GM23338 (cell line): Measurements from ENCODE around the gene FGF21. TPM values are rescaled to one million over a fixed set of nuclear protein-coding genes. Genes with fewer than 3 reads are reported as not detected.
"Not testable (repeated sequence)": the region's sequence is repeated elsewhere in the genome, so short reads cannot be mapped to it uniquely, and the experiment has no call there.

Source experiments
- ATAC-seq: fragments of 200-7000 bp; cut with Tn5 transposase; 3 replicates; pipeline ENCODE4 v1.9.1; 2020
- DNase-seq: peaks from one replicate; pipeline ENCODE4 v3.0.0-alpha.2; 2015; ENCODE audit warnings: low spot score
- H2AFZ ChIP-seq: fragments of 200-600 bp; sonication (generic); 2 replicates; pipeline ENCODE4 v1.8.0; 2016; ENCODE audit warnings: antibody characterized with exemption, mild to moderate bottlenecking, moderate library complexity
- H3F3A ChIP-seq: fragments of 200-600 bp; sonication (generic); replicated peaks from 2 replicates; pipeline ENCODE4 v1.8.0; 2017; ENCODE audit warnings: antibody characterized with exemption, mixed run types, low read depth
- H3K27ac ChIP-seq: fragments of 200-600 bp; sonication (generic); 2 replicates; pipeline ENCODE4 v1.6.1; 2016; ENCODE audit warnings: low read depth
- H3K27me3 ChIP-seq: fragments of 200-600 bp; sonication (generic); 2 replicates; pipeline ENCODE4 v1.8.0; 2016; ENCODE audit warnings: mild to moderate bottlenecking, mixed run types, moderate library complexity; ENCODE audit not compliant: insufficient read depth
- H3K36me3 ChIP-seq: fragments of 200-600 bp; sonication (generic); 2 replicates; pipeline ENCODE4 v1.8.0; 2016; ENCODE audit warnings: mild to moderate bottlenecking; ENCODE audit not compliant: insufficient read depth
- H3K4me1 ChIP-seq: fragments of 200-600 bp; sonication (generic); 2 replicates; pipeline ENCODE4 v1.8.0; 2016; ENCODE audit warnings: mild to moderate bottlenecking, moderate library complexity; ENCODE audit not compliant: insufficient read depth
- H3K4me2 ChIP-seq: fragments of 200-600 bp; sonication (generic); 2 replicates; pipeline ENCODE4 v1.7.1; 2017; ENCODE audit warnings: mixed run types
- H3K4me3 ChIP-seq: fragments of 200-600 bp; sonication (generic); 2 replicates; pipeline ENCODE4 v1.6.1; 2016; ENCODE audit warnings: mixed run types
- H3K79me2 ChIP-seq: fragments of 200-600 bp; sonication (generic); replicated peaks from 2 replicates; pipeline ENCODE4 v1.8.0; 2017; ENCODE audit warnings: mild to moderate bottlenecking; ENCODE audit not compliant: insufficient read depth
- H3K9me2 ChIP-seq: fragments of 200-600 bp; sonication (generic); 2 replicates; pipeline ENCODE4 v1.8.0; 2017; ENCODE audit not compliant: insufficient read depth
- H4K20me1 ChIP-seq: fragments of 200-600 bp; sonication (generic); replicated peaks from 2 replicates; pipeline ENCODE4 v1.8.0; 2017; ENCODE audit warnings: mild to moderate bottlenecking; ENCODE audit not compliant: insufficient read depth
- H3K27ac Mint-ChIP-seq: 2 replicates; pipeline ENCODE4 v1.8.0; 2020; ENCODE audit warnings: inconsistent platforms, mild to moderate bottlenecking, moderate library complexity, mixed read lengths
- H3K27me3 Mint-ChIP-seq: 3 replicates; pipeline ENCODE4 v1.8.0; 2022; ENCODE audit warnings: low read depth, mild to moderate bottlenecking, moderate library complexity, mixed read lengths, inconsistent platforms; ENCODE audit not compliant: insufficient read depth, poor library complexity
- H3K36me3 Mint-ChIP-seq: 3 replicates; pipeline ENCODE4 v1.8.0; 2021; ENCODE audit warnings: low read depth, mild to moderate bottlenecking, inconsistent platforms, moderate library complexity, mixed read lengths
- H3K4me1 Mint-ChIP-seq: 3 replicates; pipeline ENCODE4 v1.8.0; 2020; ENCODE audit warnings: mild to moderate bottlenecking, inconsistent platforms, mixed read lengths
- H3K4me3 Mint-ChIP-seq: 3 replicates; pipeline ENCODE4 v1.8.0; 2021; ENCODE audit warnings: moderate library complexity, mild to moderate bottlenecking, inconsistent platforms, mixed read lengths
- H3K9me3 Mint-ChIP-seq: 3 replicates; pipeline ENCODE4 v1.8.0; 2020; ENCODE audit warnings: moderate library complexity, mild to moderate bottlenecking, inconsistent platforms, mixed read lengths
- CTCF ChIP-seq, 2 experiments: fragments of 200-600 bp in 1 of 2; sonication (generic) in 1 of 2; conservative IDR thresholded peaks; 2 replicates each; pipeline versions ENCODE4 v1.5.1 to v1.6.1; 2016 to 2017; ENCODE audit warnings: antibody characterized with exemption in 2 of 2, low read depth in 2 of 2, mild to moderate bottlenecking in 2 of 2, moderate library complexity in 1 of 2
- EZH2 ChIP-seq: fragments of 200-600 bp; sonication (generic); IDR thresholded peaks from one replicate; pipeline ENCODE4 v1.8.0; 2017; ENCODE audit warnings: antibody characterized with exemption, mild to moderate bottlenecking, low read depth; ENCODE audit not compliant: unreplicated experiment
- JUNB ChIP-seq: IDR thresholded peaks from one replicate; pipeline ENCODE4 v1.6.1; 2016; ENCODE audit warnings: antibody characterized with exemption; ENCODE audit not compliant: unreplicated experiment
- NANOG ChIP-seq: IDR thresholded peaks from 2 replicates; pipeline ENCODE4 v1.6.1; 2016; ENCODE audit warnings: antibody characterized with exemption, borderline replicate concordance
- POLR2AphosphoS5 ChIP-seq: IDR thresholded peaks from 2 replicates; pipeline ENCODE4 v1.6.1; 2016; ENCODE audit warnings: antibody characterized with exemption, low read depth
- ZNF114 ChIP-seq: fragments of 250-450 bp; sonication (Bioruptor Pico); IDR thresholded peaks from 2 replicates; pipeline ENCODE4 v1.5.0; 2020; ENCODE audit warnings: mild to moderate bottlenecking, moderate library complexity
- ZNF331 ChIP-seq: fragments of 250-450 bp; sonication (Bioruptor Pico); IDR thresholded peaks from 2 replicates; pipeline ENCODE4 v1.5.0; 2020; ENCODE audit warnings: low read depth, mild to moderate bottlenecking, moderate library complexity
- polyA plus RNA-seq: library from polyadenylated mRNA; unstranded; fragments of >200 nt; fragmentation: Nextera tagmentation; extraction: Ambion mirVana; gene quantifications from 2 replicates; pipeline ENCODE4 v1.2.1, GENCODE V29; 2016
- total RNA-seq: library from RNA; depleted of rRNA; stranded (reverse); fragments of >200 nt; shearing (Covaris generic); gene quantifications from 2 replicates; pipeline ENCODE4 v1.2.3, GENCODE V29; 2014
- TF ChIP-seq, protein P1 (sequence below): IDR thresholded peaks from 2 replicates; pipeline ENCODE4 v1.6.1; 2016; ENCODE audit warnings: antibody characterized with exemption
- TF ChIP-seq, protein P2 (sequence below): fragments of 250-450 bp; sonication (Bioruptor Pico); IDR thresholded peaks from 2 replicates; pipeline ENCODE4 v1.5.0; 2020; ENCODE audit warnings: mild to moderate bottlenecking, moderate library complexity
- TF ChIP-seq, protein P3 (sequence below): IDR thresholded peaks from one replicate; pipeline ENCODE4 v1.6.1; 2018; ENCODE audit warnings: antibody characterized with exemption; ENCODE audit not compliant: unreplicated experiment

The FGF21 gene
- total and polyA plus RNA-seq, 2 experiments from 2014 or later: 0.78 to 1.3 TPM

GRCh38 chr19:48760504-48761205, 5.3 kb downstream of the FGF21 start:
- ATAC-seq: no peak
- Histone ChIP-seq H3K4me3 (no peak overlapping the region), H3K27ac (no peak overlapping the region), H2AFZ (peak overlapping the region; percentile 72), H4K20me1 (no peaks in the 10 kb centered on the region), H3K79me2 (no peaks in the 10 kb centered on the region), H3K9me2 (no peaks in the 10 kb centered on the region), H3F3A (no peaks in the 10 kb centered on the region), H3K27me3 (no peaks in the 10 kb centered on the region), H3K4me1 (peaks cover 12% of the 10 kb centered on the region), H3K4me2 (no peak overlapping the region), H3K36me3 (no peaks in the 10 kb centered on the region)
- TF ChIP-seq ZNF114 (CRISPR knock-in tag): no peak
- TF ChIP-seq, protein P1, sequence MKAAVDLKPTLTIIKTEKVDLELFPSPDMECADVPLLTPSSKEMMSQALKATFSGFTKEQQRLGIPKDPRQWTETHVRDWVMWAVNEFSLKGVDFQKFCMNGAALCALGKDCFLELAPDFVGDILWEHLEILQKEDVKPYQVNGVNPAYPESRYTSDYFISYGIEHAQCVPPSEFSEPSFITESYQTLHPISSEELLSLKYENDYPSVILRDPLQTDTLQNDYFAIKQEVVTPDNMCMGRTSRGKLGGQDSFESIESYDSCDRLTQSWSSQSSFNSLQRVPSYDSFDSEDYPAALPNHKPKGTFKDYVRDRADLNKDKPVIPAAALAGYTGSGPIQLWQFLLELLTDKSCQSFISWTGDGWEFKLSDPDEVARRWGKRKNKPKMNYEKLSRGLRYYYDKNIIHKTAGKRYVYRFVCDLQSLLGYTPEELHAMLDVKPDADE: no peak
- TF ChIP-seq EZH2: no peak
- TF ChIP-seq, protein P2, sequence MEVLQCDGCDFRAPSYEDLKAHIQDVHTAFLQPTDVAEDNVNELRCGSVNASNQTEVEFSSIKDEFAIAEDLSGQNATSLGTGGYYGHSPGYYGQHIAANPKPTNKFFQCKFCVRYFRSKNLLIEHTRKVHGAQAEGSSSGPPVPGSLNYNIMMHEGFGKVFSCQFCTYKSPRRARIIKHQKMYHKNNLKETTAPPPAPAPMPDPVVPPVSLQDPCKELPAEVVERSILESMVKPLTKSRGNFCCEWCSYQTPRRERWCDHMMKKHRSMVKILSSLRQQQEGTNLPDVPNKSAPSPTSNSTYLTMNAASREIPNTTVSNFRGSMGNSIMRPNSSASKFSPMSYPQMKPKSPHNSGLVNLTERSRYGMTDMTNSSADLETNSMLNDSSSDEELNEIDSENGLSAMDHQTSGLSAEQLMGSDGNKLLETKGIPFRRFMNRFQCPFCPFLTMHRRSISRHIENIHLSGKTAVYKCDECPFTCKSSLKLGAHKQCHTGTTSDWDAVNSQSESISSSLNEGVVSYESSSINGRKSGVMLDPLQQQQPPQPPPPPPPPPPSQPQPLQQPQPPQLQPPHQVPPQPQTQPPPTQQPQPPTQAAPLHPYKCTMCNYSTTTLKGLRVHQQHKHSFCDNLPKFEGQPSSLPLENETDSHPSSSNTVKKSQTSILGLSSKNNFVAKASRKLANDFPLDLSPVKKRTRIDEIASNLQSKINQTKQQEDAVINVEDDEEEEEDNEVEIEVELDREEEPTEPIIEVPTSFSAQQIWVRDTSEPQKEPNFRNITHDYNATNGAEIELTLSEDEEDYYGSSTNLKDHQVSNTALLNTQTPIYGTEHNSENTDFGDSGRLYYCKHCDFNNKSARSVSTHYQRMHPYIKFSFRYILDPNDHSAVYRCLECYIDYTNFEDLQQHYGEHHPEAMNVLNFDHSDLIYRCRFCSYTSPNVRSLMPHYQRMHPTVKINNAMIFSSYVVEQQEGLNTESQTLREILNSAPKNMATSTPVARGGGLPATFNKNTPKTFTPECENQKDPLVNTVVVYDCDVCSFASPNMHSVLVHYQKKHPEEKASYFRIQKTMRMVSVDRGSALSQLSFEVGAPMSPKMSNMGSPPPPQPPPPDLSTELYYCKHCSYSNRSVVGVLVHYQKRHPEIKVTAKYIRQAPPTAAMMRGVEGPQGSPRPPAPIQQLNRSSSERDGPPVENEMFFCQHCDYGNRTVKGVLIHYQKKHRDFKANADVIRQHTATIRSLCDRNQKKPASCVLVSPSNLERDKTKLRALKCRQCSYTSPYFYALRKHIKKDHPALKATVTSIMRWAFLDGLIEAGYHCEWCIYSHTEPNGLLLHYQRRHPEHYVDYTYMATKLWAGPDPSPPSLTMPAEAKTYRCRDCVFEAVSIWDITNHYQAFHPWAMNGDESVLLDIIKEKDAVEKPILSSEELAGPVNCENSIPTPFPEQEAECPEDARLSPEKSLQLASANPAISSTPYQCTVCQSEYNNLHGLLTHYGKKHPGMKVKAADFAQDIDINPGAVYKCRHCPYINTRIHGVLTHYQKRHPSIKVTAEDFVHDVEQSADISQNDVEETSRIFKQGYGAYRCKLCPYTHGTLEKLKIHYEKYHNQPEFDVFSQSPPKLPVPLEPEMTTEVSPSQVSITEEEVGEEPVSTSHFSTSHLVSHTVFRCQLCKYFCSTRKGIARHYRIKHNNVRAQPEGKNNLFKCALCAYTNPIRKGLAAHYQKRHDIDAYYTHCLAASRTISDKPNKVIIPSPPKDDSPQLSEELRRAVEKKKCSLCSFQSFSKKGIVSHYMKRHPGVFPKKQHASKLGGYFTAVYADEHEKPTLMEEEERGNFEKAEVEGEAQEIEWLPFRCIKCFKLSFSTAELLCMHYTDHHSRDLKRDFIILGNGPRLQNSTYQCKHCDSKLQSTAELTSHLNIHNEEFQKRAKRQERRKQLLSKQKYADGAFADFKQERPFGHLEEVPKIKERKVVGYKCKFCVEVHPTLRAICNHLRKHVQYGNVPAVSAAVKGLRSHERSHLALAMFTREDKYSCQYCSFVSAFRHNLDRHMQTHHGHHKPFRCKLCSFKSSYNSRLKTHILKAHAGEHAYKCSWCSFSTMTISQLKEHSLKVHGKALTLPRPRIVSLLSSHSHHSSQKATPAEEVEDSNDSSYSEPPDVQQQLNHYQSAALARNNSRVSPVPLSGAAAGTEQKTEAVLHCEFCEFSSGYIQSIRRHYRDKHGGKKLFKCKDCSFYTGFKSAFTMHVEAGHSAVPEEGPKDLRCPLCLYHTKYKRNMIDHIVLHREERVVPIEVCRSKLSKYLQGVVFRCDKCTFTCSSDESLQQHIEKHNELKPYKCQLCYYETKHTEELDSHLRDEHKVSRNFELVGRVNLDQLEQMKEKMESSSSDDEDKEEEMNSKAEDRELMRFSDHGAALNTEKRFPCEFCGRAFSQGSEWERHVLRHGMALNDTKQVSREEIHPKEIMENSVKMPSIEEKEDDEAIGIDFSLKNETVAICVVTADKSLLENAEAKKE: no peak
- TF ChIP-seq ZNF331: no peak
- no peak for TF ChIP-seq CTCF (conservative IDR thresholded peaks at IDR 0.05; ENCODE audit: low read depth in 2 of 2)
- no peak for TF ChIP-seq JUNB
- TF ChIP-seq NANOG: no peak
- no peak for TF ChIP-seq POLR2AphosphoS5
- TF ChIP-seq, protein P3, sequence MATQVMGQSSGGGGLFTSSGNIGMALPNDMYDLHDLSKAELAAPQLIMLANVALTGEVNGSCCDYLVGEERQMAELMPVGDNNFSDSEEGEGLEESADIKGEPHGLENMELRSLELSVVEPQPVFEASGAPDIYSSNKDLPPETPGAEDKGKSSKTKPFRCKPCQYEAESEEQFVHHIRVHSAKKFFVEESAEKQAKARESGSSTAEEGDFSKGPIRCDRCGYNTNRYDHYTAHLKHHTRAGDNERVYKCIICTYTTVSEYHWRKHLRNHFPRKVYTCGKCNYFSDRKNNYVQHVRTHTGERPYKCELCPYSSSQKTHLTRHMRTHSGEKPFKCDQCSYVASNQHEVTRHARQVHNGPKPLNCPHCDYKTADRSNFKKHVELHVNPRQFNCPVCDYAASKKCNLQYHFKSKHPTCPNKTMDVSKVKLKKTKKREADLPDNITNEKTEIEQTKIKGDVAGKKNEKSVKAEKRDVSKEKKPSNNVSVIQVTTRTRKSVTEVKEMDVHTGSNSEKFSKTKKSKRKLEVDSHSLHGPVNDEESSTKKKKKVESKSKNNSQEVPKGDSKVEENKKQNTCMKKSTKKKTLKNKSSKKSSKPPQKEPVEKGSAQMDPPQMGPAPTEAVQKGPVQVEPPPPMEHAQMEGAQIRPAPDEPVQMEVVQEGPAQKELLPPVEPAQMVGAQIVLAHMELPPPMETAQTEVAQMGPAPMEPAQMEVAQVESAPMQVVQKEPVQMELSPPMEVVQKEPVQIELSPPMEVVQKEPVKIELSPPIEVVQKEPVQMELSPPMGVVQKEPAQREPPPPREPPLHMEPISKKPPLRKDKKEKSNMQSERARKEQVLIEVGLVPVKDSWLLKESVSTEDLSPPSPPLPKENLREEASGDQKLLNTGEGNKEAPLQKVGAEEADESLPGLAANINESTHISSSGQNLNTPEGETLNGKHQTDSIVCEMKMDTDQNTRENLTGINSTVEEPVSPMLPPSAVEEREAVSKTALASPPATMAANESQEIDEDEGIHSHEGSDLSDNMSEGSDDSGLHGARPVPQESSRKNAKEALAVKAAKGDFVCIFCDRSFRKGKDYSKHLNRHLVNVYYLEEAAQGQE: no peak
- peaks cover 17% of the 10 kb centered on the region for H3K27me3 Mint-ChIP-seq
- no peaks in the 10 kb centered on the region for H3K36me3 Mint-ChIP-seq
- no peaks in the 10 kb centered on the region for H3K9me3 Mint-ChIP-seq
- peaks cover 13% of the 10 kb centered on the region for H3K4me1 Mint-ChIP-seq
- DNase-seq: no peak
- H3K27ac Mint-ChIP-seq: no peak overlapping the region
- no peak overlapping the region for H3K4me3 Mint-ChIP-seq

DNA sequence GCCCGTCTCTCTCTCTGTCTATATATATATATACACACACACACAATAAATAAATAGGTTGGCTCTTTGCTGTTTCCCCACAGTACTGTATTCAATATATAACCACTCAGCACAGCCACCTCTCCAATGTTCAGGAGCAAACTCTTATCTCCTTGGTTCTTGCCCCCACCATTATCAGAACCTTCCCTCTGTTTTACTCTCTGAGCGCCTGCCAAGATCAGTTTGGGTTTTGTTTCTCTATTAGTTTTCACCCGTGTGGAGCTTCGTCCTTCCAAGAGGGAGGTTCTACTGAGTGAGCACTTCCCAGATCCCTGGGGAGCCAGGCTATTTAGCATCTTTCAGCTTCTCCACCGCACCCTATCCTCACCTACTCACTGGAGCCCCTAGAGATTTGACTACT, 10.5 kb downstream of the FGF21 start:
- not testable (repeated sequence) for H3F3A ChIP-seq, H3K4me1 Mint-ChIP-seq, H3K79me2 ChIP-seq, H3K36me3 ChIP-seq, H3K4me3 ChIP-seq, H3K36me3 Mint-ChIP-seq, DNase-seq, H3K27ac ChIP-seq, H3K4me1 ChIP-seq, H3K9me2 ChIP-seq, H3K9me3 Mint-ChIP-seq, H3K4me3 Mint-ChIP-seq, H3K27me3 Mint-ChIP-seq, H3K27me3 ChIP-seq, H2AFZ ChIP-seq, H3K27ac Mint-ChIP-seq, H4K20me1 ChIP-seq, H3K4me2 ChIP-seq
- ATAC-seq: peak; percentile 34; the same call in 1 of the 3 replicates
